Measurements from ENCODE around the gene USP3.

Gene USP3

GRCh38 chr15:63554337-63554927 lies 50.0 kb downstream of the USP3 start:
- DNase-seq, result no peak

- DNase-seq, result no peak
Observed at GRCh38 chr15:63555507-63555906, 51.1 kb downstream of the USP3 start.

GRCh38 chr15:63556246-63556645 lies 51.9 kb downstream of the USP3 start:
- DNase-seq, result no peak

- DNase-seq, result no peak
Observed at GRCh38 chr15:63556736-63557135, 52.3 kb downstream of the USP3 start.

GRCh38 chr15:63559753-63560152 lies 55.4 kb downstream of the USP3 start:
- no peak for DNase-seq

- DNase-seq, result peak; percentile 30
Observed at GRCh38 chr15:63560741-63561448, 56.5 kb downstream of the USP3 start.

- no peak for DNase-seq
Observed at GRCh38 chr15:63564093-63564492, 59.7 kb downstream of the USP3 start.

GRCh38 chr15:63565536-63566186 lies 61.3 kb downstream of the USP3 start:
- no peak for DNase-seq

GRCh38 chr15:63572749-63573464 lies 68.5 kb downstream of the USP3 start:
- no peak for DNase-seq

GRCh38 chr15:63573533-63573932 lies 69.1 kb downstream of the USP3 start:
- DNase-seq, result no peak

GRCh38 chr15:63575312-63575711 lies 70.9 kb downstream of the USP3 start:
- no peak for DNase-seq

GRCh38 chr15:63576441-63576840 lies 72.0 kb downstream of the USP3 start:
- no peak for DNase-seq

GRCh38 chr15:63582179-63582578 lies 77.8 kb downstream of the USP3 start:
- no peak for DNase-seq

- no peak for DNase-seq
Observed at GRCh38 chr15:63582718-63583426, 78.5 kb downstream of the USP3 start.

GRCh38 chr15:63586790-63587189 lies 82.4 kb downstream of the USP3 start:
- no peak for DNase-seq

GRCh38 chr15:63587527-63587926 lies 83.1 kb downstream of the USP3 start:
- no peak for DNase-seq

- no peak for DNase-seq
Observed at GRCh38 chr15:63588826-63589225, 84.4 kb downstream of the USP3 start.

GRCh38 chr15:63593705-63594671 lies 89.6 kb downstream of the USP3 start:
- DNase-seq, result peak; percentile 43

- DNase-seq, result no peak
Observed at GRCh38 chr15:63595065-63595464, 90.7 kb downstream of the USP3 start.

- no peak for DNase-seq
Observed at GRCh38 chr15:63595688-63596087, 91.3 kb downstream of the USP3 start.

GRCh38 chr15:63596676-63597037 lies 92.3 kb downstream of the USP3 start:
- DNase-seq, result no peak
